DMS153 (cell line): Measurements from ENCODE around the gene TBC1D20.

Experiments
- DNase-seq: peaks from one replicate; lab custom pipeline; 2025; lab: John Stamatoyannopoulos, UW

The TBC1D20 gene

DNA sequence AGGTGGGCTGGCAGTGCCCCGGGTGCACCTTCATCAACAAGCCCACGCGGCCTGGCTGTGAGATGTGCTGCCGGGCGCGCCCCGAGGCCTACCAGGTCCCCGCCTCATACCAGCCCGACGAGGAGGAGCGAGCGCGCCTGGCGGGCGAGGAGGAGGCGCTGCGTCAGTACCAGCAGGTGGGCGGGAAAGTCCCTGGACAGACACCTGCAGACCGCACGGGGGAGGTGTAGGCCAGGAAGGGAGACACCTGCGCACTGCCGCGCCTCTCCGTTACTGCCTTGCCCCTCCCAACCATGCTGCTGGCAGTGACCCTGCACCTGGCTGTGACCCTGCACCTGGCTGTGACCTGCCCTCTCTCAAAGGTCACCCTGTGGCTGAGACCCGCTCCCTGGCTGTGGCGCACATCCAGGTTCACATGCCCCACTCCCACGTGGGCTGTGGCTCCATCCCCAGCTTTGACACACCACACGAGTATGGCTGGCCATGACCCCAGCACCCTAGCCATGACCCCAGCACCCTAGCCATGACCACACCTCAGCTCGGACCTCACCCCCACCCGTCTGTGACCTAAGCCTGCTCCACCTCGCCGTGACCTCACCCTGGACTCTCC, 42.7 kb downstream of the TBC1D20 start:
- peak; percentile 92 for DNase-seq

DNA sequence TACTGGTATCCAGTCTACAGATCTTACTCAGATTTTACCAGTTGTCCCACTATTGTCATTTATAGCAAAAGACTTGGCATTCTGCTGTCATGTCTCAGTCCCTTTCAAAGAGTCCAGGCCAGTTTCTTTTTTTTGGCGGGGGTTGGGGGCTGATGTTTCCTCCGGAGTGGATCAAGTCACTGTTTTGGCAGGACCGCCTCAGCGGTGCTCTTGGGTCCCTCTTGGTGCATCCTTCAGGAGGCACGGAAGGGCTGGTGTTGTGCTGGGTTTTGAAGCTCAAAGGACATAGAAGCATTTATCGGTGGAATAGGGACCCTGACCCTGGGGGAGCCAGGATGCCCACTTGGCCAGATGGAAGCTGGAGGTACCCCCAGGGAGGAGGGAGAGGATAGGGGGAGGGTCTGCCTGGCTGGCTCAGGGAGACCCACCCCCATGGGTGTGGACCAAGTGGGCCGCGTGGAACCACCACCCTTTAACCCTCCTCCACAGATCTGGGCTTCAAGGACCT, 43.4 kb downstream of the TBC1D20 start:
- no peak for DNase-seq

DNA sequence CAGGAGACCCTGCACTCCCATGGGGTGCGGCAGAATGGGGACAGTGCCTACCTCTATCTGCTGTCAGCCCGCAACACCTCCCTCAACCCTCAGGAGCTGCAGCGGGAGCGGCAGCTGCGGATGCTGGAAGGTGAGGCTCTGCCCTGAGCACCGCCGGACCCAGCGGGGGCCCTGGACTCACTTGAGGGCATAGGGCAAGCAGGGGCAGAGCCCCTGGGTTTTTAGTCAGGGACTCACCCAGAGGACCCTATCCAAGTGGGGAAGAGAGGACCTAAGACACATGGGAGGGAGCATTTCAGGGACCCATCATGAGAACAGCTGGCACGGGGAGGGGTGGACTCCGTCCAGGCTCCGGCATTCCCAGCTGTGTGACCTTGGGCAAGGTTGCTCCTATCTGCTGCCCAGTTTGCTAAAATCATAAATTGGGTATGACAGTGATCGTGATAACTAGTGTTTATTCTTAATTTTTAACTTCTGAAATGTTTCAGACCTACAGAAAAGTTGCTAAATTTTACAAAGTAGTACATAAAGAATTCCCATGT, 44.5 kb downstream of the TBC1D20 start:
- DNase-seq = no peak

DNA sequence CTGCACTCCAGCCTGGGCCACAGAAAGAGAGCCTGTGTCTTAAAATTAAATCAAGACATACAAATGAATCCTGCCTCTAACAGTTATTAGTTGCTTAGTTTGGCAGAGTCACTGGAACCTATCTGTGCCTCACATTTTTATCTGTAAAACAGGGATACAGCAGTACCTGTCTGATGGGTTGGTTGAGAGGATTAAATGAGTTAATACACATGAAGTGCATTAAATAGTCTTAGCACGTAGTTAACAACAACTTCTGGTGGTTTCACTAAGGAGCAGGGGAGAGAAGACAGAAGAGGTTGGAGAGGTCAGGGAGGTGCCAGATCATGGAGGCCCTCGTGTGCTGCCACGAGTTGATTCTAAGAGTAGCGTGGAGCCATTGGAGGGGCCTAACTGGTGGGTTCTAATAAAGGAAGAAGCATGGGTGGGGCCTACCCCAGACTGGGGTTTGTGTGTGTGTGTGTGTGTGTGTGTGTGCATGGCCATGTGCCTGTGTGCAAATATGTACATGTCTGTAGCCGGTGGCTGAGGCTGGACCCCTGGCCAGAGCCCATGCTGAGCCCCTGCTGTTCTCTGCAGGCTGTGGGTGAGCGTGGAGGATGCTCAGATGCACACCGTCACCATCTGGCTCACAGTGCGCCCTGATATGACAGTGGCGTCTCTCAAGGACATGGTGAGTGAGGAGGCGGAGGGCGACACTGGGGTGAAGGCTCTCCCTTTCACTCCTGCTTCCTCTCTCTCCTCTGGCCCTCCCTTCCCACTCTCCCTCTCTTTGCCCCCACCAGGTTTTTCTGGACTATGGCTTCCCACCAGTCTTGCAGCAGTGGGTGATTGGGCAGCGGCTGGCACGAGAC, 45.2 kb downstream of the TBC1D20 start:
- no peak for DNase-seq

DNA sequence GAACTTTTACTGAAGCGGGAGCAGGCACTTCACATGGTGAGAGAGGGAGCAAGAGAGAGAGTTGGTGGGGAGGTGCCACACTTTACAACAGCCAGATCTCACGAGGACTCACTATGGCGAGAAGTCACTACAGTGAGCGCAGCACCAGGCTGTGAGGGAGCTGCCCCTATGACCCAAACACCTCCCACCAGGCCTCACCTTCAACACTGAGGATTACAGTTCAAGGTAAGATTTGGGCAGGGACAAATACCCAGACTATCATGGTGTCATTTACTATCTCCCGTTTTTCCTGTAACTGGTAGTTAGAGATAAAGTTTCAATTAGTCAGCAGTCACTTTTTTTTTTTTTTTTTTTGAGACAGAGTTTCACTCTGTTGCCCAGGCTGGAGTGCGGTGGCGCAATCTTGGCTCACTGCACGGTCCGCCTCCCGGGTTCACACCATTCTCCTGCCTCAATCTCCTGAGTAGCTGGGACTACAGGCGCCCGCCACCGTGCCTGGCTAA, 46.5 kb downstream of the TBC1D20 start:
- no peak for DNase-seq

DNA sequence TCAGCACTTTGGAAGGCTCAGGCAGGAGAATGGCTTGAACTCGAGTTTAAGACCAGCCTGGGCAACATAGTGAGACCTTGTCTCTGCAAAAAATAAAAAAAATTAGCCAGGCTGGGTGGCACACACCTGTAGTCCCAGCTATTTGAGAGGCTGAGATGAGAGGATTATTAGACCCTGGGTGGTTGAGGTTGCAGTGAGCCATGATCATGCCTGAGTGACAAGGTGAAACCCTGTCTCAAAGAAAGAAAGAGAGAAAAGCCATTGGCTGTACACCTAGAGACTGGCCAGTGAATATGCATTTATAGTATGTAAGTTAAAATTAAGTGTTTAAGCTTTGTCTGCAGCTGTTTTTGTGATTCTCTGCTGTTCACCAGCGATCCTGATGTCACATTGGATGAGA, 48.2 kb downstream of the TBC1D20 start:
- no peak for DNase-seq

DNA sequence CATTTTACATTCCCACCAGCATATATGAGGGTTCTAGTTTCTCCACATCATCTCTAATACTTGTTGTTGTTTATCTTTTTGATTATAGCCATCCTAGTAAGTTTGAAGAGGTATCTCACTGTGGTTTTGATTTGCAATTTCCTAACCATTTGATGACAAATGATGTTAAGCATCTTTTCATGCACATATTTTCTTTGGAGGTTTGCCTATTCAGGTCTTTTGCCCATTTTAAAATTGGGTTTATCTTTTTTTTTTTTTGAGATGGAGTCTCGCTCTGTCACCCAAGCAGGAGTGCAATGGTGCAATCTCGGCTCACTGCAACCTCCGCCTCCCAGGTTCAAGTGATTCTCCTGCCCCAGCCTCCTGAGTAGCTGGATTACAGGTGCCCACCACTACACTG, 50.3 kb downstream of the TBC1D20 start:
- no peak for DNase-seq

DNA sequence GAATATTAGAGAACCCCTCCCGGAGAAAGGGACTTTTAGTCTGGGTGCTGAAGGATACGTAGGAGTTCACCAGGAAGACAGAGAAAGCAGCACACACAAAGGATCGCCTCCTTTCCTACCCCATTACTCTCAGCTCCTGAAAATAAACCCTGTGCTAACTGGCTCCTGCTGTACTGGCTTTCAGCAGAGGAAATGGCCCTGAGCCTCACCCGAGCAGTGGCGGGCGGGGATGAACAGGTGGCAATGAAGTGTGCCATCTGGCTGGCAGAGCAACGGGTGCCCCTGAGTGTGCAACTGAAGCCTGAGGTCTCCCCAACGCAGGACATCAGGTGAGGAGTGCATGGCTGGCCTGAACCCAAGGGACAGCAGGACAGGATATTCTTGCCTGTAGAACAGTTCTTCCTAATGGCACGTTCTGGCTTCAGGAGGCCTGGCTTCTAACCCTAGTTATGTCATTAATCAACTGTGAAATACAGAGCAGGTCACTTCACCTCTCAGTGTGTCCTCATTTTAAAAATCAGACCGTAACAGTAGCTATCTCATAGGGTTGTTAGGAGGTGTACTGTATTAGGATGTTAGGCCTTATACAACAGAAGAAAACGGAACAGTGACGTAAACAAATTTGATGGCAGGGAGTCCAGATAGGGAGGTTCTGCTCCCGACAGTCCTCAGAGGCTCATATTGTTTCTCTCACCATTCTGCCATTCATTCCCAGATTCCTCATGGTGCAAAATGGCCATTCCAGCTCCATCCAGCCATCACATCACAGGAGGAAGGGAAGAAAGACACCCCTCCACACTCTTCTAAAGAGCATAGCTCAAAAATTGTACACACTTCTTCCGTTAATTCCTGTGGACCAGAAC, 52.4 kb downstream of the TBC1D20 start:
- no peak for DNase-seq

DNA sequence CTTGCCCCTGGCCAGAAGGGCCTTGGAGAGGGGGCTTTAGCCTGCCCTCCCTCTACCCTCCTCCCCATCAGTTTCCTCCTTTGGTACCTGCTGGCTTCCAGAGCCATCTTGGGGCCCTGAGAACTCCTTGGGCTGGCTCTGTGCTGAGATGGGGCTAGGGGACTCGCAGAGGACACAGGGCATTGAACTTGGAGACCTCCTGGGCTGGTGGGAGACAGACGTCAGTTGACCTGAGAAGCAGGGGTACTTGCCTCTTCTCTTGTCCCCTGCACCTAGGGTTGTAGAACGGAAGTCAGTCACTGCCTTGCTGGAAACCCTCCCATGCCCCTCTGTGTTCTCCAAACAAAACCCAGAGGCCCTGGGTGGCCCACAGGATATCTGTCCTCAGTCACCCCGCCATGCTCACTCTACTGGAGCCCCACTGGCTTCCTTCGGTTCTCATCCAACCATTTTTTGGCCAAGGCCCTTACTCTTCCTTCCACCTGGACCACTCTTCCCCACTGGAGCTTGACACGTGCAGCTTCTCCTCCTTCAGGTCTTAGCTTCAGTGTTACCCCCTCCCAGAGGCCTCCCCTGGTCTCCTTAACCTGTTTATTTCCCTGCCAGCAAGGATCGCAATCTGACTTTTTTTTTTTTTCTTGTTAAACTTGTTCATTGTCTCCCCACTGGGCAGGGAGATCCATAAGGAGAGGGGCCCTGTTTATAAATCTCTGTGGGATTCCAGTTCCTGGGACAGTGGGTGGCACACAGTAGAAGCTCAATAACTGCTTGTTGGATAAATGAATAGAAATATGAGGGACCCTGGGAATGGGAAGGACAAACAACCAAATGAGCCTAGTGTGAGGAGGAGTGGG, 53.3 kb downstream of the TBC1D20 start:
- DNase-seq = no peak

DNA sequence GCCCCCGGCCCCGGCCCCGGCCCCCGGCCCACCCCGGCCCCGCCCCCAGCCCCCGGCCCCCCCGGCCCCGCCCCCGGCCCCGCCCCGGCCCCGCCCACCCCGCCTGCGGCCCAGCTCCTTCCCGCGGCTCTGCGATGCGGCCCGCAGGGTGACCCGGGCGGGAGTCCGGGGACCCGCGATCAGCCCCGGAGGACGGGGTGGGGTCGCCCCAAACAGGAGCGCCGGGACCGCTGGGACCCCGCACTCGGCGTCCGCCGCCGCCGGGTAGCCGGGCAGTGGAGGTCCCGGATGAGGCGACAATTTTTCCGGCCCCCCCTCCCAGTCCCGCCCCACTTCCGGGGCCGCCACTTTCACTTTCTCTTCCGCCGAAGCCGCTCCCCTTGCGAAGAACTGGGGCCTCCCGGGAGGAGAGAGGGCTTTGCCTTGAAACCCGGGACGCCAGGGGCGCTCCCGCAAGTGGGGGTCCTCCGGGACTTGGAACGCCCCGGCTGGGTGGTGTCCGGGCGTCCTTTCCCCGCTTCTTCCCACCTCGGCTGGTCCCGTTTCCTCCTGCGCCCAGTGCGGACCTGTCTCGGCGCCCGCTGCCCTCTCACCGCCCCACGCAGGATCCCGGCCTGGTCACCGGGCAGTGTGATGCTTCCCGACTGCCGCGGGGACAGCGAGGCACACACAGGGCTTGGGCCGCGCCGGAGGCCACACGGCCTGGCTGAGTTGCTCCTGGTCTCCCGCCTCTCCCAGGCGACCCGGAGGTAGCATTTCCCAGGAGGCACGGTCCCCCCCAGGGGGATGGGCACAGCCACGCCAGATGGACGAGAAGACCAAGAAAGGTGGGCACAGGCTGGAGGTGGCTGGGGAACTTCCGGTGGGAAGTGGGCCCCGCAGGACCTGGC, 54.1 kb downstream of the TBC1D20 start, which contains the start of gene RBCK1:
Gene RBCK1 (plus strand): TSS at position 347 of the 890 bp plus-strand sequence. CDS start 459 bp downstream, at position 806.
- peak; percentile 49 for DNase-seq

DNA sequence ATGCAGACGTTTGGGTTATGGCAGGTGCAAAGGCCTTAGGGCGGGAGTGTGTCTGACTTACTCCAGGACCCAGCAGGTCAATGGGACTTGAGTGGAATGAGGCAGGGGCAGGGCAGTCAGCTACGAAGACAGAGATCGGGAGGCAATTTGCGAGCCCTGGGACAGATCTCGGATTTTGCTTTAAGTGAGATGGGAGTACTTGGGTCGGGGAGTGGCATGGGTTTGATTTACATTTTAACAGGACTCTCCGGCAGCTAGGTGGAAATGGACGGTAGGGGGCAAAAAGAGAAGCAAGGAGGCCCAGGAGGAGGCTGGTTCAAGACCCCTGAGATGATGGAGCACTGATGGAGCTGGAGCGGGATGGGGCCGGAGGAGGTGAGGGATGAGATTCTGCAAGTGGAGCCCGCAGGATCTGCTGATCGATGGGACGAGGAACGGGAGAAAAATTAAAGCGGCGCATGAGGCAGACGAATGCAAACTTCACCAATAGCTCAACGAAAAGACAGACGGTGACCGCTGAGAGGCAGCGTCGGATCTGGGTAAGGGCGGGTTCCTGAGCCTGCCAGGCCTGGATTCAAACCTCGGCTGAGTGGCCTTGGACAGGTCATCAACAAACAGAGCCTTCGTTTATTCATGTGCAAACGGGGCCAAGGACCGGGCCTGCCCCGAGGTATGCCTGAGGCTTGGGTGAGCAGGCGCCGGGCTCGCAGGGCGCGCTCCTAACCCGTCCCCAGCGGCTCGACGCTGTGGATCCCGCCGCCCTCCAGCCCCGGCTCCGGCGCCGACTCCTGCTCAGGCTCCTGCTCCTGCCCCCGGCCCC, 55.0 kb downstream of the TBC1D20 start:
- DNase-seq = peak; percentile 72

DNA sequence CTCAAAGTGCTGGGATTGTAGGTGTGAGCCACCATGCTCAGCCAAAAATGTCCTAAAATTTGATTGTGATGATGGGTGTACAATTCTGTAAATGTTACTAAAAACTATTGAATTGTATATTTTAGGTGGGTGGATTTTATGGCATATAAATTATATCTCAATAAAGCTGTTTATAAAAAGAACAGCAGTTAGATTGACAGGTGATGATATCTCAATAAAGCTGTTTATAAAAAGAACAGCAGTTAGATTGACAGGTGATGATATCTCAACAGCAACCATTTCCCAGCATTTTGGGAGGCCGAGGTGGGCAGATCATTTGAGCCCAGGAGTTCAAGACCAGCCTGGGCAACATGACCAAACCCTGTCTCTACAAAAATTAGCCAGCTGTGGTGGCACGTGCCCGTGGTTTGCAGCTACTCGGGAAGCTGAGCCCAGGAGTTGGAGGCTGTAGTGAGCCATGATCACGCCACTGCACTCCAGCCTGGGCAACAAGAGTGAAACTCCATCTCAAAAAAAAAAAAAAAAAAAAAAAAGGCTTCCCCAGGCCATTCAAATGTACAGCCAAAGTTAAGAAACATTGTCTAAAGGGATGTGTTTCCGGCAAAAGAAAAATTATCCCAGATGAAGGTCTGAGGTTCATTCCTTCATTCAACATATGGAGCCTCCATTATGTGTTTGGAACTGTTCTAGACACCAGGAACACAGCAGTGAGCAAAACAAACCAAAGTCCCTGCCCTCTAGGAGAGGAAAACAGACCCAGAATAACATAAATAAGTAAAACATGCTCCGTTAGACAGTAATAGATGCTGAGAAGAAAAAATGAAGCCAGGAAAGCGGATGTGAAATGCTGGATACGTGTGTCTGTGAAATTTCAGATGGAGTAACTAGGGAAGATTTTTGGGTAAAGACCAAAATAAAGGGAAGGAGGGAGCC, 55.9 kb downstream of the TBC1D20 start:
- no peak for DNase-seq

DNA sequence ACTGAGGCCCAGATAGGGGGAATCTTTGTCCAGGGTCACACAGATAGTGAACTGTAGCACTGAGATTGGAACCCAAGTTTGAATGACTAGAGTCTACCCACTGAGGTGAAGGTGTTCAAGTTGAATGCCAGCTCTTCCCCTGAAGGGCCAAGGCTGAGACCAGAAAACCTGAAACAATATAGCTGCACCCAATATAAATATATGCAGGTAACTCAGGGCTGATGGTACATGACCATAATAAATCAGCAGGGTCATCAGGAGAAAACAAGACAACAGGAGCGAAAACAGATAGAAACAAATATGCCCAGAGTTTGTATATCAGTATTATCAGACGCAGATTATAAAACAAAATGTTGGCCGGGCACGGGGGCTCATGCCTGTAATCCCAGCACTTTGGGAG, 58.2 kb downstream of the TBC1D20 start:
- DNase-seq = no peak

DNA sequence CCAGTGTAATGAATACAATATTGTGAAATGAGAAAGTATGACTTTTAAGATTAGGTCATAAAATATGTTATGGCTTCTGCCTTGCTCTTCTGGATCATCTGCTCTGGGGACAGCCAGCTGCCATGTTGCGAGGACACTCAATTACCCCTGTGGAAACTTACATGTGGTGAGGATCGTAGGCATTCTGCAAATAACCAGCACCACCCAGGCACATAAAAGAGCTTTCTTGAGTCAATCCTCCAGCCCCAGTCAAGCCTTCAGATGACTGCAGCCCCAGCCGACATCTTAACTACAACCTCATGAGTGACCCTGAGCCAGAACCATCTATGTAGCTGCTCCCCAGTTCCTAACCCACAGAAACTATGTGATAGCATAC, 58.8 kb downstream of the TBC1D20 start:
- no peak for DNase-seq

DNA sequence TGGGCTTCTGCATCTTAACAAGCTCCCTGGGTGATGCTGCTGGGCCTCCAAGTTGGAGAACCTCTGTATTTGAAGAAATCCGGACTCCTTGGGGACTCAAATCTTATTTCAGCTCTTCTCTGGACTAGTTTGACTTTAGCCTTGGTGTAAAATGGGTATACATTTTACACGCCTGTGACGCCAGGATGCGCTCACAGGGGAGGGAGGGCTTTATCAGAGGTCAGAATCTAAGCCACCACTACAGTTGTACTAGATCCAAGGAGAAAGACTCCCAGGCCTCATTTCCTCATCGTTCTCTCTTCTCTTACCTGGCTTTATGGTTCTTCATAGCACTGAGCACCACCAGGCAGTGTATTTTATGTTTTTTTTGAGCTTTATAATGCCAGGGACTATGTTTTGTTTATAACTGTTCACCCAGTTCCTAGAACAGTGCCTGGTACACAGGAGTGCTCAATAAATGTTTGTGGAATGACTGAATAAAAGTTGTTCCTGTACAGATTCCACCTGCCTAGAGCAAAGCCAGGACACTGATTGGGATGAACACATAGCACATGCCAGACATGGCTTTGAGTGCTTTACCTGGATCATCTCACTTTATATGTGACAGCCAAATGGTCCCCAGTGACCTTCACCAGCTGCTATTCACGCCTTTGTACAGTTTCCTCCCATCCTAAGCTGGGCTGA, 59.3 kb downstream of the TBC1D20 start:
- no peak for DNase-seq

DNA sequence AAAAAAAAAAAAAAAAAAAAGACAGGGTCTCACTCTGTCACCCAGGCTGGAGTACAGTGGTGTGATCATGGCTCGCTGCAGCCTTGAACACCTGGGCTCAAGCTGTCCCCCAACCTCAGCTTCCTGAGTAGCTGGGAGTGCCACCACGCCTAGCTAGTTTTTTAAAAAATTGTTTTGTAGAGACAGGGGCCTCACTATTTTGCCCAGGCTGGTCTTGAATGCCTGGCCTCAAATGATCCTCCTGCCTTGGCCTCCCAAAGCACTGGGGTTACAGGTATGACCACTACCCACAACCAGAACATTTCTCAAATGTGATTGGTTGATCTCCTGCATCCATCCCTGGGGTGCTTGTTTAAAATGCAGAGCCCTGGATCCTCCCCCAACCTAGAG, 59.8 kb downstream of the TBC1D20 start:
- no peak for DNase-seq
